GM18502 (cell line): ENCODE data around the gene ZNF594.
"Not testable (repeated sequence)": the region's sequence is repeated elsewhere in the genome, so short reads cannot be mapped to it uniquely, and the experiment has no call there.

Experiments
- ATAC-seq: cut with Tn5 transposase; IDR thresholded peaks from one replicate; pipeline ENCODE4 v1.9.1; 2021; ENCODE audit warnings: mild to moderate bottlenecking; ENCODE audit not compliant: unreplicated experiment, poor library complexity

ZNF594 gene

DNA sequence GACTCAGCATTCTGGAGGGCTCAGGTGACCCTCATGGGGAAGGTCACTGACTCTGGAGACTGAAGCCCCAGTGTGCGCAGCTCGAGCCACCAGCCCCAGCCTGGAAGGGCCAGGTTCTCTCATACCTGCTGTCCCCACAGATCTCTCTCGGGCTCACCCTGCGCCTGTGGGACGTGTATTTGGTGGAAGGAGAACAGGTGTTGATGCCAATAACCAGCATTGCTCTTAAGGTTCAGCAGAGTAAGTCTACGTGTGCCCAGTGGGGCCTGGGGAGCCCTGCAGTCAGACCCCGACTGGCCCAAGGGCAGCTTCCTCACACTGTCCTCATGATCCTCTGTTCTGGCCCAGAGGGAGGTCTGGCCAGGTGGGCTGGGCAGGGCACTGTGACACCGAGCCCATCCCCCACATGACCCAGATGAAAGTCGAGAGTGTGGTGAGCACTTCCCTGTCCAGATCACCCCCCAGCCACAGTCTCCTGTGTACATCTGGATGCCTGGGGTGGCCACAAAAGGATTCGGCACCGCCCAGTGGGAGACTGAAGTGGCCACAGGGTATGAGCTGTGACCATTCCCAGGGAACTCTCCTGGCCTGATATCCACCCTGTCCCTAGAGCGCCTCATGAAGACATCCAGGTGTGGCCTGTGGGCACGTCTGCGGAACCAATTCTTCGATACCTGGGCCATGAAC lies 54.0 kb downstream of the ZNF594 start:
- ATAC-seq, result not testable (repeated sequence)

GRCh38 chr17:5136580-5137412 lies 54.9 kb downstream of the ZNF594 start:
- ATAC-seq, result not testable (repeated sequence)

DNA sequence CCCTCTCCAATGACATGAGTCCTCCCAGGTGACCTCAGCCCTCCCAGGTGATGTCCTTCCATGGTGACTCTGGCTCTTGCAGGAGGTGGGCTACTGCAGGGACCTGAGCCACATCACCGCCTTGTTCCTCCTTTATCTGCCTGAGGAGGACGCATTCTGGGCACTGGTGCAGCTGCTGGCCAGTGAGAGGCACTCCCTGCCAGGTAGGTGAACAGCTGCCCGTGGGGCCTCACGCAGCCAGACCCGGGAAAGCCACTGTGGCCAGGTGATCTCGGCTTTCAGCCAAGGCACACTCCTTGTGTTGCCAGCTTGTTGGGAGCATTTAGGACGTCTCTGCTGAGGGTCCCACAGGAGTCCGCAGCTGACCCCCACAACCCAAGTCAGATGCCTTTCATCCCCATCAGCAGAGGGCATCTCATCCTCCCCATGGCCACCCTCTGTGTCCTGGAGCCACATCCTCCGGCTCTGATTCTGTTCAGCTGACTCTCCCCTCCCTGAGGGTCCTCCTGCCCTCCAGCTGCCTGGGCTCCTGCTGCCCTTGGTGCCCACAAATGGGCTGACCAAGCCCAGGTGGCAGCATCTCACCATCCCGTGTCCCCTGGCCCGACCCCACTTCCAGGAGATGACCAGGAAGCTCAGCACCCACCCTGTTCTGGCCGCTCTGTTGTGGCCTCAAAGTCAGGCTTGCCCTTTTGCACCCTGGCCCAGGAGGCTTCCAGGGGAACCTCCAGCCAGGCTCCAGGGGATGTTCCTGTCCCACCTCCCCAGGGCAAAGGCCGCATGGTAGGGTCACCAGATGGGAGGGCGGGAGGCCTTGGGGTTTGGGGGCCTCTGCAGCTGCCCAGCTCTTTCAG lies 55.7 kb downstream of the ZNF594 start:
- no peak for ATAC-seq

DNA sequence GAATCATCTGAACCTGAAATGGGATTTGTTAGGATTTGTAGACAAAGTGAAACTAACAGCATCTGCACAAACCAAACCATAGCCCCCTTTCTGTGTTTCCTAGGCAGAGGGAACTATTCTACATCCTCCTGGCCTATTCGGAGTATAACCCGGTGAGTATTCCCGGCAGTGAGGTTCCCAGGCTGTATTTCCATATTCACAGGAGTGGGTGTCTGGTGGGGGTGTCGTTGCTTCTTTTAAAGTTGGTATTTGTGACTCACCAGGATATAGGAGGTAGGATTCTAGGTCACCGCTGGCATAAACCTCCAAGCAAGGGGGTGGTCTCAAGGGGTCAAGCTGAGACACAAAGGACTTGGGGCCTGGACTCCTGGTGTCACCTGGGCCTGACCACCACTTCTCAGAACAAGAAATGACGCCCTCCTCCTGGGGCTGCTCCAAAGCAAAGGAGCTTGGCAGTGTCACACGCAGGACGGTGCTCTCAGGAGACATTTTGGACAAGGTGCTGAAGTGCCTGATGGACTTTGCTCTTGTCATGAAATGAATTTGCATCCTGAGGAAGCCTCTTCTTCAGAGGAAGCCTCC lies 56.4 kb downstream of the ZNF594 start:
- ATAC-seq, result not testable (repeated sequence)

GRCh38 chr17:5134571-5134970 lies 57.1 kb downstream of the ZNF594 start:
- not testable (repeated sequence) for ATAC-seq

DNA sequence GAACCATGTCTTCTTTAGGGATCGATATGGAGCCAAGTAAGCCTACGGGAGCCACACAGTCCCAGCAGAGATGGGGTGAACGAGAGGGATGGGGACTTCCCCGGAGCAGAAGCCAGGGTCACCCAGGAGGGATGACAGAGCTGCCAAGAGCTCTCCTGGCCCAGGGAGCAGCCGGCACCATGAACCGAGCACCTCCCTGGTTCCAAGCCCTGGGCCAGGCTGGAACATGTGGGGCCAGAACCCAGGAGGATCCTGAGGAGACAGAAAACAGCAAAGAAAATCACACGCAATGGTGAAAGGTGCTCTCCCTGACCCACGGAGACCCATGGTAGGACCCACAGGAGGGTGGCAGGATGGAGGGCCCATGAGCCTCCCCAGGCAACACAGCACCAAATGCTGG lies 57.7 kb downstream of the ZNF594 start:
- ATAC-seq, result not testable (repeated sequence)

GRCh38 chr17:5133311-5133710 lies 58.4 kb downstream of the ZNF594 start:
- no peak for ATAC-seq

GRCh38 chr17:5132503-5133225 lies 59.0 kb downstream of the ZNF594 start:
- not testable (repeated sequence) for ATAC-seq

DNA sequence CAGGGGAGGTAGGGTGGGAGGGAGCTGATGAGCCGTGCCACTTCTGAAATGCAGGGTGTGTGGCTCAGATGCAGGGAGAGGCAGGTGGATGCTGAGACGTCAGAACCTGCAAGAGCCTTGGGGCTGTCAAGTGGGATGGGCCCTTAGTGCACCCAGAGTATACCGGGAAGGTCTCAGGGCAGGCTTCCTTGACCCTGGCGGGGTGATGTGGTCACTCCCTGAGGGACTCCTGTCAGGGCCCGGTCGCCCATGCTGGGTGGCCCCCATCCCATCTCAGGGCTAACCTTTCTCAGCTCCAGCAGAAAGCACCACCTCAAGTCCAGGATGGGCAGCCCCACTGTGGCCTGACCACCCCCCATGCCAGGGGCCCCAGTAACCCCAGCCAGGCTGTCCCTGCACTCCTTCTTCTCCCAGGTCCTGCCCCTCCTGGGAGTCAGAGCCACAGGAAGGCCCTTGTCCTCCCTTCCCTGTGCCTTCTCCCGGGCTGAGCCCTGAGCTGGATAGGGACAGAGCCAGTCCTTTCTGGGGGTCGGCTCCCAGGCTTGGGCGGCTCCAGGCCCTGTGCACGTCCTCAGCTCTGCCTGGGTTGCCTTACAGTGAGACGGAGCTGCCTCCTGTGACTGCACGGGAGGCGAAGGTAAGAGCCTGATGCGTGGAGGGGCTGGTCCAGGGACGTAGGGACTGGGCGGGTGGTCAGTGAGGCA lies 59.7 kb downstream of the ZNF594 start:
- ATAC-seq, result not testable (repeated sequence)

DNA sequence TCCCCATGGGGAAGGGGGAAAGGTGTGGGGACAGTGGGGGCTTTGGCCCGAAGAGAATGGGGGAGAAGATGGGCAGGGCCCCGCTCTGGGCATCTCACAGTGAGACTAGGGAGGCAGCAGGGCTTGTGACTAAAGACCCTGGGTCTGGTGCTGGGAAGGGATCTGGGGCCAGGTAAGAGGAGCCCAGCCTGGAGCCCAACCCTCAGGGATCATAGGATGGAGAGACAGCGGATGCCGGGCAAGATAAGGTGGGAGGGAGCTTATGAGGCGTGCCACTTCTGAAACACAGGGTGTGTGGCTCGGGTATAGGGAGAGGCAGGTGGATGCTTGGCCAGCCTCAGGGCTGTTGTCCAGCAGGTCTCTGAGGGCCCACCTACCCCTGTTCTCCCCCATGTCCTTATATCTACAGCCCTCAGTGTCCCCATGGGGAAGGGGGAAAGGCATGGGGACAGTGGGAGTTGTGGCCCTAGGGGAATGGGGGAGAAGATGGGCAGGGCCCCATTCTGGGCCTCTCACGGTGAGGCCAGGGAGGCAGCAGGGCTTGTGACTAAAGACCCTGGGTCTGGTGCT lies 60.4 kb downstream of the ZNF594 start:
- ATAC-seq, result no peak

- ATAC-seq, result not testable (repeated sequence)
Measured at GRCh38 chr17:5130687-5131086, 61.0 kb downstream of the ZNF594 start.

- ATAC-seq, result not testable (repeated sequence)
Measured at GRCh38 chr17:5130261-5130660, 61.4 kb downstream of the ZNF594 start.

DNA sequence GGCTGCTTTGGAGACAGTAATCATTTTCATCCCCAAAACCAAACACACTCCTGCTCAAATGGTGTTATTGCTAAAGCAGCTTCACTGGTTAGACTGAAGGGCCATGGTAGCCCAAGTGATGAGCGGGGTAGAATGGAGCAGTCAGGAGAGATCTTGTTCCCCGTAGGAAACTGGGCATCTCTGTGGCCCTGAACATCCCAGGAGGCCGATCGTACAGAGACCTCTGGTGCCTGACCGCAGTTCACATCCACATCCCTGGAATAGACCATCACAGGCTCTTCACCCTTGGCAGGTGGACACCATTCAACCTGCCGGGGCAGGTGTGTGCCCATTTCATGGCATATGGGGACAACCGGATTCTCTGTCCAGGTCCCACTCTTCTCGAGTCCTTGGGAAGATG lies 61.9 kb downstream of the ZNF594 start:
- not testable (repeated sequence) for ATAC-seq
